ENCODE data around the gene DACH1. TPM values are rescaled to one million over a fixed set of nuclear protein-coding genes. Genes with fewer than 3 reads are reported as not detected.
"Not testable (repeated sequence)": the region's sequence is repeated elsewhere in the genome, so short reads cannot be mapped to it uniquely, and the experiment has no call there.

The DACH1 gene
- total RNA-seq, 4 donors from 2014 or later = 0.98 to 1.6 (median 1.0) TPM

DNA sequence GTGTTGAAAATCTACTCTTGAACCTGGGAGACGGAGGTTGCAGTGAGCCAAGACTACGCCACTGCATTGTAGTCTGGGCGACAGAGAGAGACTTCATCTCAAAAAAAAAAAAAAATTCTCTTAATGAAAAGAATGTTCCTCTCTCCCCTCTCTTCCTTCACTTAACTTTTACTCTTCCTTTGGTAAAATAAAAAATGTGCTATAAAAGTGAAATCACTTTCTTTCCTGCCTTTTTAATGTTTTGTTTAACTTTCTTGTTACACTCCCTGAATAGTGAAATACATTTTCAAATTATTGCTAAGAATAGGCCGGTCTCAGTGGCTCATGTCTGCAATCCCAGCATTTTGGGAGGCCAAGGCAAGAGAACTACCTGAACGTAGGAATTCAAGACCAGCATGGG, 86.5 kb downstream of the DACH1 start:
- no peaks in the 10 kb centered on the region for H3K9me3 ChIP-seq
- ATAC-seq (no peak), DNase-seq (no peak)
- no peaks in the 10 kb centered on the region for H3K4me1 ChIP-seq
- H3K27ac ChIP-seq = no peak overlapping the region
- H3K4me3 ChIP-seq = no peak overlapping the region
- intact Hi-C loops (cut with DNase I; ENCODE audit: low total_unique reads) = no loop called here
- in situ Hi-C loops (cut with MboI; ENCODE audit: low sequenced_read_pairs in 4 of 4) = no loop called here
- no peaks in the 10 kb centered on the region for H3K27me3 ChIP-seq
- H3K36me3 ChIP-seq = no peaks in the 10 kb centered on the region
- TF ChIP-seq CTCF (IDR thresholded peaks at IDR 0.05 in 4 of 5, conservative IDR thresholded peaks at IDR 0.05 in 1 of 5) (no peak), POLR2A (IDR thresholded peaks at IDR 0.05) (no peak)

GRCh38 chr13:71778998-71779397, 88.0 kb downstream of the DACH1 start:
- intact Hi-C loops (cut with DNase I; ENCODE audit: low total_unique reads); in situ Hi-C loops (cut with MboI; ENCODE audit: low sequenced_read_pairs in 4 of 4); H3K36me3 ChIP-seq; H3K9me3 ChIP-seq; ATAC-seq; H3K4me3 ChIP-seq; H3K27ac ChIP-seq; H3K4me1 ChIP-seq; H3K27me3 ChIP-seq; DNase-seq: not testable (repeated sequence)

- H3K4me3 ChIP-seq = no peak overlapping the region
- no peak overlapping the region for H3K27ac ChIP-seq
- H3K36me3 ChIP-seq = no peaks in the 10 kb centered on the region
- intact Hi-C loops (cut with DNase I; ENCODE audit: low total_unique reads) = no loop called here
- DNase-seq (no peak), ATAC-seq (no peak)
- H3K9me3 ChIP-seq = no peaks in the 10 kb centered on the region
- H3K4me1 ChIP-seq = no peaks in the 10 kb centered on the region
- TF ChIP-seq CTCF (IDR thresholded peaks at IDR 0.05 in 4 of 5, conservative IDR thresholded peaks at IDR 0.05 in 1 of 5) = no peak
- no peak for TF ChIP-seq POLR2A (IDR thresholded peaks at IDR 0.05)
- H3K27me3 ChIP-seq = no peaks in the 10 kb centered on the region
- in situ Hi-C loops (cut with MboI; ENCODE audit: low sequenced_read_pairs in 4 of 4) = no loop called here
Measured at GRCh38 chr13:71775966-71776365, 91.0 kb downstream of the DACH1 start.

GRCh38 chr13:71774863-71775262, 92.1 kb downstream of the DACH1 start:
- TF ChIP-seq CTCF (IDR thresholded peaks at IDR 0.05 in 4 of 5, conservative IDR thresholded peaks at IDR 0.05 in 1 of 5) (no peak), POLR2A (IDR thresholded peaks at IDR 0.05) (no peak)
- H3K27ac ChIP-seq = no peak overlapping the region
- H3K27me3 ChIP-seq = no peaks in the 10 kb centered on the region
- intact Hi-C loops (cut with DNase I; ENCODE audit: low total_unique reads) (no loop called here), in situ Hi-C loops (cut with MboI; ENCODE audit: low sequenced_read_pairs in 4 of 4) (no loop called here)
- H3K4me1 ChIP-seq = no peaks in the 10 kb centered on the region
- ATAC-seq (no peak), DNase-seq (no peak)
- H3K9me3 ChIP-seq = no peaks in the 10 kb centered on the region
- H3K36me3 ChIP-seq = no peaks in the 10 kb centered on the region
- H3K4me3 ChIP-seq = no peak overlapping the region

DNA sequence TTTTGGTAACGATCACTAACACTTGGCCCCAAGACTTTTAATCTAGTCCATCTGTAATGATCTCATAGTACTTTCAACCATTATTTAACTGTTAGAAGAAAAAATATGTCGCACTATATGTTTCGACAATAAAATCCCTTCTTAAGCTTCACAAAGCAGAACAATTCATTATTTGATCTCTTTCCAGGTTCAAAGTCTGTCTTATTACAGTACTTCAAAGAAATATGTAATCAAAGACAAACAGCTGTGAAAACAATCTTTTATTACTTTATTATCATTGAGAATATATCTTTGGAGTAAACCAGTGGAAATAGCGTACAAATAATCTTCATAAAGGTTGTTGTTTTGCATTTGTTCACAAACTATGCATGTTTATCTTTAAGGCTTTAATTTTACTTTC, 93.5 kb downstream of the DACH1 start:
- no peaks in the 10 kb centered on the region for H3K9me3 ChIP-seq
- intact Hi-C loops (cut with DNase I; ENCODE audit: low total_unique reads) (no loop called here), in situ Hi-C loops (cut with MboI; ENCODE audit: low sequenced_read_pairs in 4 of 4) (no loop called here)
- no peaks in the 10 kb centered on the region for H3K4me1 ChIP-seq
- H3K4me3 ChIP-seq = no peak overlapping the region
- H3K36me3 ChIP-seq = no peaks in the 10 kb centered on the region
- ATAC-seq (no peak), DNase-seq (no peak)
- no peak overlapping the region for H3K27ac ChIP-seq
- no peaks in the 10 kb centered on the region for H3K27me3 ChIP-seq
- TF ChIP-seq CTCF (IDR thresholded peaks at IDR 0.05 in 4 of 5, conservative IDR thresholded peaks at IDR 0.05 in 1 of 5) (no peak), POLR2A (IDR thresholded peaks at IDR 0.05) (no peak)
